Fibroblast of skin of right quadriceps (primary cell): Measurements from ENCODE around the gene HOXB2.

Experiments
- DNase-seq: peaks from one replicate; pipeline ENCODE4 v3.0.0-alpha.2; 2013

The HOXB2 gene

DNA sequence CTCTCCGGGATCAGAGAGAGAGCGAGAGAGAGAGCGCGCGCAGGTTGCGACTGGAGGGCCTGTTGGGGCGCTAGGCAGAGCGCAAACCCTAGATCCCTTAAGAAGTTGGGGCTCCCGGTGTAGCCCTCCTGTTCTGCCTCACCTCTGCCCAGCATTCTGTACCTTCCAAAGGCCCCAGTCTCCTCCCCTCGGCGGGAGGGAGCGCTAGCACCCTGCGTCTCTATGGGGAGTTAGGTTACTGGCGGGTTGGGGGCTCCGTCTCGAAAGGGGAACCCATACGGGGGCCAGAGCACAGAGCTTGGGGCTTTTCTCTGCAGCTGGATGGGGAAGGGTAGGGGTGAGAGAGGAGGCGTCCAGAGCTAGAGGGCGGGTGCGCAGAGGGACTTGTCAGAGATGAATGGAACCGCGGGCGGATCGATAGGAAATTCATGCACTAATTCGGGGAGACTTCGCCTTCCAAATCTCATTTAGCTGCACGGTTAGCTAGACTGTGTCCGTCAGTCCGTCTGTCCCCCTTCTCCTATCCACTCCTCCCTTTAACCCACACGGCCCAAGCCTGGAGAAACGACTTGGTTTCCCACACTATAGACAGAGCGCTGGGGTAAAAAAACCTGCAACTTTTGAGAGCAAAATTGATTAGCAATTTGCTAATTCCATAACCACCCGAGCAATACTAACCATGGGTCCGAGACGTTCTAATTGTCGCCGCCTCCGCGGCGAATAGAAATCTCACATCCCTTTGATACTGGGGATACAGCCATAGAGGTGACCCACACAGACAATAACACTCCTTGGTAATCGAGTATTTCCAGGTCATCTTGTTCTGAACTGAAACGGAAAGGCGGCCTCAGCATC, 33.9 kb upstream of the HOXB2 start:
- DNase-seq: no peak

DNA sequence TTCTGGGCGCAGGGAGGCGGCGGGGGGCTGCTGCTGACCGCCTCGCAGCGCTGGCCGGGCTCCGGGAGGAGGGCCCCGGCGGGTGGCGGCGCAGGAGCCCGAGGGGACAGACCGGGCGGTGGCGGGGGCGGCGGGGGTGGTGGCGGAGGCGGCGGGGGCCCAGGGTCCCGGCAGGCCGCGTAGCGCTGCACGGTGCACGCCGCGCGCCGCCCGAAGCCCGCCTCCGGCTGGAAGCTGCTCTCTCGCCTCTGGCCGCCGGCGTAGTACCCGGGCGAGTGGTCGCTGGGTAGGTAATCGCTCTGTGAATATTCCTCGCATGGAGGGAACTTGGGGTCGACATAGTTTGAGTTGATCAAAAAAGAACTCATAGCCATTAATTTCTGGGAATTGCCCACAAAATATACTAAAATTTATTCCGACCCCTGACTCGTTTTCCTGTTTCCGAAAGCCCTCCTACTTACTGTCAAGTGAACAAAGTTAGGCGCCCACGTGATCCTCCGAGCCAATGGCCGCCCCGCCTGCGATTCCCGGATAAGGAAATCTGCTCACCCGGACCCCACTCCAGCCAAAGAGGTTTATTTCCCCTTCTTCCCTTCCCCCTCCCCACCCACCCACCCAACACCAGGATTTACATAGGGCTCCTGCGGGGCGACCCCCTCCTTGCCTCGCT, 33.2 kb upstream of the HOXB2 start, which contains the start of gene HOXB4:
Gene HOXB4, minus strand, starts transcription at position 405 of the 670 bp plus-strand sequence. Its CDS starts 31 bp downstream, at position 374.
- peak; percentile 73 for DNase-seq

DNA sequence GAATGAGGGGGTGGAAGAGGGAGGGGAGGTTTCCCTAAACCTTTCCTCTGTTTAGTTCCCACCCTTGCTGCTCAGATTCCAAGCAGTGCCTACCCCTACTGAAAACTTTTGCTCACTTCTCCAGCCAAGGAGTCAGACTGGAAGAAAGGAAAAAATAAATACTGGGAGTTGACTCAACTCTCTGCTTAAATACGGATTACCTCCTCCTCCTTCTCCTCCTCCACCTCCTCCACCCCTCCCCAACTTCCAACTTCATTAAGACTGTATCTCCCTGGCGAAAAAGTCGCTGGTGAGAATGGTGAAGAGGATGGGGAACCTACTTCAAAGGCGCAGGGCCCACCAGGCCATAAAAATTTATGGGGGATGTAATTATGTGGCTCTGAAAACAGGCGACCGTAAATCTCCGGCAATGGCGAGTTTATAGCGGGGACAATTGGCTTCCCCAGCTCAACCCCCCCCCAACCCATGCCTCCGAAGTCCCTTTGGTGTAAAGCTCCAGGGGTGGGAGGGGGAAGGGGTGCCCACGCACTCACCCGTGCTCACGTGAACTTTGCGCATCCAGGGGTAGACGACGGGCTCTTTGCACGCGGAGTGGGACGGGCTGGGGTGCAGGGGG, 32.5 kb upstream of the HOXB2 start:
- peak; percentile 75 for DNase-seq

DNA sequence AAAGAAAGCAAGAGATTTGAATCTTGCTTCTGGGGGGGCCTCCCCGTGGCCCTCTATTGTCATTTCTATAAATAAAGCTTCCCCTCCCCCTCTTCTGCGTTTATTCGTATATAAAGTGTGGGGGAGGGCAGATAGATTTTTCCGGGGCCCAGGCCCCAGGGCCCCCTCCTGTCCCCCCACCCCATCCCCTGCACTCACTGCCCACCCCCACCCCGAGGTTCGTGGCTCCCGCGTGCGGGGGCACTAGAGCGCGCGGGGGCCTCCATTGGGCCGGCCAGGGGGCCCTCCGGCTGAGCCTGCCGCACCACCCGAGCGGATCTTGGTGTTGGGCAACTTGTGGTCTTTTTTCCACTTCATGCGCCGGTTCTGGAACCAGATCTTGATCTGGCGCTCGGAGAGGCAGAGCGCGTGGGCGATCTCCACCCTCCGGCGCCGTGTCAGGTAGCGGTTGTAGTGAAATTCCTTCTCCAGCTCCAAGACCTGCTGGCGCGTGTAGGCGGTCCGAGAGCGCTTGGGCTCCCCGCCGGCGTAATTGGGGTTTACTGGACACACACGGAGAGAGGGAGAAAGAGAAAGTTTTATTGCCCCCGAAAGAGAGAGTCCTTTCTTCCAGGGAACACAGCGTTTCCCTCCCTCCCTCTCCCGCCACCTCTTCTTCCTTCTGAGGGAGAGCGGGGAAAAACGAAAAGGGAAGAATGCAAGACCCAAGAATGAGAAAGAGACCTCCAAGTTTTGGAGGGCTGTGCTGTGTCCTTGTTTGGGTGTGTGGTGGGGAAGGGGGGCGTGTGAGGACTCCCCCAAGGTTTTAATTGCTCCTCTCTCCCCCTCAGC, 31.8 kb upstream of the HOXB2 start:
- no peak for DNase-seq

DNA sequence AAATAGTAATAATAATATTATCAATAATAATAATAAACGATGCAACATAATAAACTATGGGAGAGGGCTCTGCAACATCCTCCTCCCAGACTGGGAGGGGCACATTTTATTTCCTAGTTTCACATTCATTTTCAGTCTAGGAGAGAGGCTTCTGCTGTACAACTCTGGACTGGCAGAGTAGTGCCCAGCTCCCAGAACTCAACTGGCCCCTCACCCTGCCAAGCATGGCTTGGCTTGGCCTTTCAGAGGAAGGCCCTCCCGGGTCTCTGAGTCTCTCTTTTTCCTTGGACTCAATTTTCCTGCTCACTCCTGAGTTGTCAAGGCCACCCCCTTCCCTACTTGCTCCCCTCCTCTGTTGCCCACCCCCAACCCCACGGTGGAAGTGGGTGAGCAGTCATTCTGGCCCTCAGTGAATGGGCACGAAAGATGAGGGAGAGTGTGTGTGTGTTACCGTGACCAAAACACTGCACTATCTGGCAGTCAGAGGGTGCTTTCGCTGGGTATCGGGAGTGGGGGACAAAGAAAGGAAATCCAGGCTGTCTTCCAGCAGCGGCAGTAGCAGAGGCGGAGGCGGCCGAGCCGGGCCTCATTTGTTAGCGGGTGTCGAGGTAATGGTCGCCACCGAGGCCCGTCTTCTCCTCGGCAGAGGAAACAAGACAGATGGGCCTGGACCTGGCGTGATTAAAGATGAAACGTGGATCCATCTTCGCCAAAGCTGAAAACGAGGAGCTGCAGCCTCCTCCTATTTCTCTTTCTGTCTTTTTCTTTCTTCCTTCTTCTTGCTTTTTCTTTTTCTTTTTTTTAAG, 31.0 kb upstream of the HOXB2 start:
- DNase-seq: no peak

DNA sequence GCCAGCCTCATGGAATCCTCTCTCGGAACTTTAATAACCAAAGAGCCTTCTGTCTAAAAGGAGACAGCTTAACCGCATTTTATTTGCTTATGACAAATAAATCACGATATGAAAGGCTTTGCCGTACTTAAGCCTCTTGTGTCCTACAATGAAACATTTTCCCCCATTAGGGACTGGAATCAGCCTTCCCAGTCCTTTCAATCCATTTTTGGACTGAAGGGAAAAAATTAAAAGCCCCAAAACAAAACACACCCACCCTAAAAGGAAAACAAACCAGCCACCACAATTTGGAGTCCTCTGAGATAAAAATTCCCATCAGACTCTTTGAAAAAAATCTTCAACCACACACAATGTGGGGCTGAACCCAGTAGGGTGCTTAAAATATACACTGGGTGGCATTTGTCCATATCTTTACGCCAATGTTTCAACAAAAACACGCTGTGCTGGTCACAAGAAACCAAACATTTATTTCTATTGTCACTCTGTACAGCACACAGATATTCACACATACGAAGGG, 30.2 kb upstream of the HOXB2 start:
- DNase-seq: peak; percentile 60

DNA sequence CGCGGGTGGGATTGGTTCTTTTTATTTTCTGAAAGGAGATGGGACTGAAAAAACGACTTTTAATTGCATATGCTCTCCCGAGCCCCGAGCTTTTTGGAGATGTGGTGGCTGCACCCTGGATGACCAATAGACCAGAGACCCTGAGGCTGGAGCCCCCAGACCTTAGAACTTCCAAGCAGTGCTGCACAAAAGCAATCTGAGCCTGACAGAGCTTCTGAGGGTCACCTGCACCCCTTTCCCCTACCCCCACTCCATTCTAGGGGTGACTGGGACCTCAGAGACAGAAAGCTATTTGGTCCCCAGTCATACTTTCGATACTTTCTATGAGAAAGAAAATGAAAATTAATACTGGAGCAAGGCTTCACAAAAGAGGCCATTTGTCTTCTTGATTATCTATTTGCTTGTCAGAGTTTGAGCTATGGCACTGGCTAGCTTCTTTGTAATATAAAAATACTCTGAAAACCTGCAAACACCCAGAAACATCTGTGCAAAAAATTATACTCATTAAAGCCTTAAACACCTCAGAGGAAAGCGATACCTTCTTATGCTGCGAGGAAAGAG, 29.7 kb upstream of the HOXB2 start:
- no peak for DNase-seq

DNA sequence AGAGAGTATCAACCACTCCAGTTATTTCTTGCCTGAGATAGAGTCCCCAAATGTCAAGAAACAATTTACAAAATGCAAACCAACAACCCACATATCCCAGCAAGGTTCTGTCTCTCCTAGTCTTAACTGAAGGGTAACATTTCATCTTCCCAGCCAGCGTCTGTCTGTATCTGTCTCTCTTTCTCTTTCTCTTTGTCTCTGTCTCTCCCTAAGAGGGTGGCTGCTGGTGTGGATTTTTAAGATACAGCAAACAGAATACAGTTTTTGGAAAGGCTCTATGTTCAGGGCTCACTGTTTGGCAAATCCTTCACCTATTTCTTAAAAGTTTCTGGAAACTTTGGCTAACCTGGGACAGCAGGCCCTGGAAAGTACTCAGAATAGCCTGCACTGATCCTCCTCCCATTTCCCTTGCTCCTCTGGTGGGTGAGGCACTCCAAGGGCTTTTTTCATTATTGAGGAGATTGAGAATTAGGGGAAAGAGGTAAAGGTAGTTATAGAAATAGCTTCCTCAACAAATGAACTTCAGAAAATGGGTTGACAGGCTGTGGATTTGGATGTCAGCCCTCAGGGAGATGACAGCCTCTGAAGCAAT, 27.0 kb upstream of the HOXB2 start:
- DNase-seq: no peak

DNA sequence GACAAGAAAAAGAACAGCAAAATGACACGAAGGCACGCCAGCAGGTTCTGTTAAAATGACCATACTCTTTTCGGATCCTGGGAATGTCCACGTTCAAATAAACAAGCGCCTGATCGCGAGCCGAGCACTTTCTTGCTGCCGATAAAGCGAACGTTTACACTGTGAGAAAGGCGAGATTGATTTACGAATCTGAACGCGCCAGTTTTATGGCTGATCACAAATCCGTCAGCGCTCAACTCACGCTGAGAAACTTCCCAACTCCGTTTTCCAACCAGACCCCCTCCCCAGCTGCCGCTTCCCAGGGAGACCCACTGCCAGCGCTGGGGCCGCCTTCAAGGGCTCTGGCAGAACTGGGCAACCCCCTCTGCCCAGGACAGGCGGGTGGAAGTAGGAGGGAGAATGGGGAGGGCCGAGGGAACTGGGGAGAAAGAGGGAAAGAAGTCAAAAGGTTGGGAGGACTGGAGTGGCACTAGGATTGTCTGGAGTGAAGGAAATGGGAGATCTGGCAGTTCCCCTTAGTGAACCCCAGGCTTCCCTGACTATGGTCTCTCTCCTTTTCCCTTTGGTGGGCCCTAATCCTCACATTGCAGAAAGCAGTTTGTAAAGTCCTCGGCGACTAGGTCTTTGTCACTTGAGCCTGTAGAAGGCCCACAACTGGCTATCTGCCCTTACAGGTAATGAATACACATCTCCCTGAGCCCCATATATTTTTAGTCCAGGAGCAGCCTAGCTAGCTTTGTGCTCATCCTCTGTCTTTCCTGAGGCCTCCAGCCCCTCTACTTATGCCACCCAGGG, 26.3 kb upstream of the HOXB2 start:
- no peak for DNase-seq

DNA sequence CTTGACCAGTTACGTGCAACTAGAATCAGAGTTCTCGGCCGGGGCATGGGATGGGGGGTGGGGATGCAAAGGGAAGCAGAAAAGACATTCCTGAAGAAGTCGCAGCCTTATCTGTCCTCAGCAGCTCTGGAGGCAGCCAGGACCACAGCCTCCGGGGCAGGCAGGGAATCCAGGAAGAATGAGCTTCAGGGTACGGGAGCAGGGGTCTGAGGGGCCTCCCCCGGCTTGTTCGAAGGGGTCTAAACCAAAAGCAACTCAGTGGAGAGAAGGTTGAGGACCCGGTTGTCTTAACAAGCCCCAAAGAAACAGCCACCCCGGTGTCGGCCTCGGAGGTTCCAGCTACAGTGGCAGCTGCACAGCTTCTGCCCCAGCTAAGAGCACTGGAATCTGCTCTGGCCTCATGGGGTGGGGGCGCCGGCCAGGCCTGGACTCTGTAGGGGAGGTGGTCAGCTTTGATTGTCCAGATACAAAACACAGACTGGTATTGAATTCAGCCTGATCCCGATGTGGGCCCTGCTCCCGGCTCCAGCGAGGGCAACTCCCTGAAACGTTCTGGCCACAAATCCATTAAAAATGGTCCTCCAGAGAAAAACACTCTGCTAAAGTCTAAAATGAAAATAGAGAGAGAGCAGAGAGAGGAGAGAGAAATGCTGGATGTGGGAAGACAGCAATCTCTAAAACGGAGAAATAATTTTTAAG, 25.6 kb upstream of the HOXB2 start:
- no peak for DNase-seq

DNA sequence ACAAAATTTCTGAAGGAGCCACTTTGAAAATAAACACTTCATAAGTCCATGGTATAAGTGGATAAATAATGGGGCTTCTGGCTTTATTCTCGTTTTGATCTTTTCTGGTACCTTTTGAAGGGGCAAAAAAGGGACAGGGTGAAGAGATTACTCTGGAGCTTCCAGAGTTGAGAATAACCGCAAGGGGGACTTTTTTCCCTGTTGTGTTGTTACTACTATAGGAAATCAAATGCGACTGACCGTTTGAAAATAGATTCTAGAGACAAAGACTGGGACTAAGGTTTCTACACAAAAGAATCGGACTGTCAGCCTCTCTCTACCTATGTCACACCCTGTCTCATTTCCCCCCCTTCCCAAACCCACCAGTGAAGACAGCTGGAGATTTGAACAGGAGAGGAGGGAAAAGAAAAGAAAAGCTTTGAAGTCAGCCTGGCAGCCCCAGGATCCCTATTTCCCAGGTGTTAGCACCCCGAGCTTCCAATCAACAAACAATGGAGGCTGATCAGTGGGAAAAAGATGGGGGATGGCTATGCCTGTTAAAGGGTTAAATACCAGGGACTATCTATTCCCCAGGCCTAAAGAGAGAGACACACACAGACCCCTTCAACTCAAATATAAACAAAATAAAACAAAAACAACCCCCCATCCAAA, 24.9 kb upstream of the HOXB2 start:
- DNase-seq: no peak

DNA sequence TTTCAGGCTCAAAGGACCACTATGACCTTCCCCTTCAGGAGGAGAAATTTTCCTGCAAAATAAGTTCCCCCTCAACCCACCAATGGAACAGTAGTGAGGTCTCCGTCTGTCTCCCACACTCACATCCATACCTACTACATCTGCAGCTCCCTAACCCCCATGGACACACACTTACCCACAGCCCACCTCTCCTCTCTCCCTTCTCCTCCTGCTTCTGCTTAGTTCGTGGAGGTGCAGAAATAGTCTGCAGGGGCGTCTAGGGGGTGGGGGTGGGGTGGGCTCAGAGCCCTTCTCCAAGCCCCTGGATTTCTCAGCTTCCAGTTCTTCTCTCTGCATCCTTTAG, 24.3 kb upstream of the HOXB2 start:
- DNase-seq: no peak

DNA sequence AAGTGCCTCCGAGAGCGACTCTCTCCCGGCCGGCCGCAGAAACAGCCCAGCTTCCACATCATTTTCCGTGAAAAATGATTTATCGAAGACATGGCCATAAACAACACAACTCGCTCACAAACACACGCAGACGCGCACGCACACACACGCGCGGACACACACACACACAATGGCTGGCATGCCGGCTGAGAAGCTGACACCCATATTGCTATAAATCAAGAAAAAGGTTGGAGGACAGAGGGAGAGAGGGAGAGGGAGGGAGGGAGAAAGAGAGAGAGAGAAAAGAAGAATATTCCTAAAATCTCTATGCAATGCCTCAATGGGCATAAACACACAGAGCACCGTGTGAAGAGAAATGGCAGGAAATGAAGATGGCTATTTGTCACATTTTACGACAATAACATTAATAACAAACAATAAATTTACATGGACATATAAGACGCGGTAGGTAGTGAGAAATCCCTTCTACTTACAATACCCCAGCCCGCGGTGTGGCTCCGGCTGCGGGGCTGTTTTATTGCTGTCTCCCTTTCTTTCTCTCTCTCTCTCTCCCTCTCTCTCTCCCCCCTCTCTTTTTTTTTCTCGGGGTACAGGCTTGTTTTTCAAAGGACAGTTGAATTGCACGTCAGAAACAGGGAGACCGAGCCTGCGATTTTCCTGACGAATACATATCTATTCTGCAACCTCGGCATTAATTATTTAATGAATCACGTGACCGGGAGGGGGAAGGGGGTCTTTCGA, 23.8 kb upstream of the HOXB2 start:
- DNase-seq: no peak

DNA sequence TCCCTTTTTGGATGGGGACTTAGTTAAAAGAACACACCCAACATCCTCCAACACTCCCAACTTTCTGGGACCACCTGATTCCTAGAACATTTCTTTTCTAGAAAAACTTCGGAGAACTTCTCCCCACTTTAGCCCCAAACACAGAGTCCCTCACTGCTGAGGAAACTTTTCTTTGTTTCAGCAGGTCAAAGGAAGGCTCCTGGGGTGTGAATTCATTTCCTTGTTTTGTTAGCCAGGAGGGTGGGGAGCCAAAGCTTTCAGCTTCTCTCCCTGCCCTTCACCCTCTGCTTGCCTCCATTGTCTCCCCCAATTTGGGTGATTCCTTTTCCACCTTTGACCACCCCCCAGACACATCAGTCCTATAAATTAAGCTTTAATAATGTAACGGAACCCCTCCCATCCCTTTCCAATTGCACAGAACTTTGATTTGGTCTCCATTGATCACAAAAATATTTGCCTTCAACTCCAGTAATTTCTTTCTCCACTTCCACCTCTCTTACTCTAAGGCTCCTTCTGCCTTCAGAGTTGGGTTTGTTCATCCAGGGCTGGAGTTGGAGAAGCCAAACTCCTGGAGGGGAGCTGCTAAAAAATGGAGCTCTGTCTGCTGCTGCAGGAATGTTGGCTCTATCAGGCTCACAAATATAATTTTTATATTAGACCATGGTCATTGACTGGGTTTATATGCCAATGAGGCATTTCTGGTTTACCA, 22.9 kb upstream of the HOXB2 start:
- no peak for DNase-seq

DNA sequence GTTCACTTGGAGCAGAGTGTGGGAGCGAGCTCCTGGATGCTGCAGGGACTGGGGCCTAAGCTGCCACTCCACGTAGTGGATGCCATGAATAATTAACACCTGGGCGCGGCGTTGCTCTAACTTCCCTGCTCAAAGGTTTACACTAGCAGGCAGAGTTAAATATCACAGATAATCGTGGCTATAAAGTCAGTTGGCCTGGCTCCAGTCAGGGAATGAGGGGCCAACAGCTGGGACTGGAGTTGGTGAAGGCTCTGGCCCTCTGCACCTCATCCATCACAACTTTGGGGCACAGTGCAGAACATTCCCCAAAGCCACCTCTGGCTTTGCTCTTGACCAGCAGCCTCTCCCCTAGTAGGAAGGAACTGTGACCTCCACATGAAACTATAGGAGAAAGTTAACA, 22.3 kb upstream of the HOXB2 start:
- DNase-seq: no peak

DNA sequence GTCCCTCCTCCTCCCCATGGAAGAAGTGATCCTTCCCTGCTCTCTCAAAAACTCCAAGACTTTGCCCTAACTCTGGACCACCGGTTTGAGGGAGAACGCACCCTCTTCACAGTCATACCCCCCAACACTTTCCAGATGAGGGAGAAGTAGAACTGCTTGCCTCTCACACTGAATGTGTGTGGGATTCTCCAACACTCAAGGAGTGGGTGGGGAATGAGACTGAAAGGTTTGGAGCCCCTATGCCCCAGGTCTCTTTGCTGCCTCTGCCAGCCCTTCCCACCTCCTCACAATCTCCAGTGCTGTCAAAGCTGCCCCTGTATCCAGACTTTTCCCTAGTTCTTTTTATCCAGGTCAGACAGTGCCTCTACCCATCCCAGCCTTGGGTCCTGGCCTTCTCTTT, 21.8 kb upstream of the HOXB2 start:
- no peak for DNase-seq

DNA sequence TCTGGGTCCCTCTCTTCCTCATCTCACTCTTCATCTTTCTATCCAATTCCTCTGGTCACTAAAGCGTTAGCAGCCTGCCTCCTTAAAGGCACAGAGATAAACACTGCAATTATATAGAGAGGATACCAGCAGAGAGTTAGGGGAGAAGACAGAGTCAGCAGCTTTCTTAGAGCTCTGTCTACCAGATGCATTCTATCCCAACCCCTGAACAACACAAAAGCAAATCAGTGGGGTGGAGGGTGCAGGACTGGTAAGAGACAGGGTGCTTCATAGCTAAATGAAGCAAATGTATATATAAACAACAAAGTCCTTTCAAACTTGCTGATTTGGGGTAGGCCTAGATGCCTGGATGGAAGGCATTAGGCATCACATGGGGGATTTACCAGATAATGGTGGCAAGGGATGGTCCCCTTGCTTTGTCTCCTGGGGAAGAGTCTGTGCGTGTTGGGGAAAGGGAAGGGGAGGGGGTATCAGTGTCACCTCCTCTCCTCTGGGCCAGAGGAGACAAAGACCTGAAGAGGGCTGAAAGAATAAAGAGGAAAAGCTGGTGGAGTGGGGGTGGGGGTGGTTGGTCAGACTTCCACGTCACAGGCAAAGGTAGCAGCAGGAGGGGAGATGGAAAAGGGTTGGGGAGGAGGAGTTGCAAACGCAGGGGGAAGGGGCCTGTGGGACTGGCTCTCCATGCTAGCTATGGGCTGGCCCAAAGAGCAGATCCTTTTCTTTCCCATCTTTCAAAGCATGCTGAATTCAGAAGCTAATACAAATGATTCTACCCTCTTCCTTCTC, 21.2 kb upstream of the HOXB2 start:
- no peak for DNase-seq
